Stomach (tissue), 4 donors: ENCODE results near the gene PPP1R10.
A peak's percentile ranks its signal among the peaks of the same experiment; 100 is the strongest.

Source experiments
- POLR2A ChIP-seq, 4 donors: fragments of 450-650 bp; IDR thresholded peaks; one replicate each; pipeline ENCODE4 v1.6.1; 2016; ENCODE audit warnings: antibody characterized with exemption in 4 of 4, control low read depth in 2 of 4, mild to moderate bottlenecking in 1 of 4, moderate library complexity in 1 of 4
- POLR2AphosphoS5 ChIP-seq, 3 donors: sonication (generic); formaldehyde crosslinking; IDR thresholded peaks; one replicate each; pipeline ENCODE4 v1.6.1; 2016; ENCODE audit warnings: antibody characterized with exemption in 3 of 3
- TF ChIP-seq, protein P1 (sequence below), 7 experiments: fragments of 450-650 bp in 4 of 7; fragments of 200-600 bp in 3 of 7; sonication (generic) in 3 of 7; IDR thresholded peaks; one replicate each; pipeline ENCODE4 v1.5.1; 2016 to 2019; ENCODE audit warnings: antibody characterized with exemption in 7 of 7, control low read depth in 2 of 7, mild to moderate bottlenecking in 1 of 7

DNA sequence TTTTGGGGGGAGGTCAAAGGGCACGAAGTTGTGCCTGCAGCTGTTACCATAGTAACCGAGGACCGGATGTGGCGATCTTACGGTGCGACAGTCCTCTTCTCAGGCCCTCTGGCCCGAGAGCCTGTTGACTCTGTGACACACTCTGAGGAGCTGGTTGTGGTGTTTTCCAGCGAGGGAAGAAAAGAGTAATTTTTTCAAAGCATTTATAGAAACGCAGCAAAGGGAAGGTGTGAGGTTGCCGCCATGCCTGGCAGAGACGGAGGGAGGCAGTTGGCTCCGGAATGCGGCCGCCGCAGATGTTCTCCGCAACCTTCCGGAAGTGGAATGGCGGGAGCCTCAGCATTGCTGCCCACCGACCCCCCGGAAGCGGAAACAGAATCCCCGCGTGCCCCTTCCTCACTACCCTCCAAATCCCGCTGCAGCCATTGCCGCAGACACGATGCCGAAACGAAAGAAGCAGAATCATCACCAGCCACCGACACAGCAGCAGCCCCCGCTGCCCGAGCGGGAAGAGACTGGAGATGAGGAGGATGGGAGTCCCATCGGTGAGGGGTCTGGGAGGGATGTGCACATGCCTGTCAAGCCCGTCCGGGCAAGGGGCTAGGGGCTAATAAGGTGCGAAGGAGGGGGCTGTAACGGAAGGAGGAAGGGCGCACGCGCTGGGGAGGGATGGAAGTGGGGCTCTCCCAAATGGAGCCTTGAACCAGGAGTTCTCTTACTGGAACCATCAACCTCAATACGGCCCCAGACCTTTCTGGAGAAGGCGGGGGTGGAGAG lies 59.9 kb downstream of the PPP1R10 start, which contains the start of gene PRR3:
- TF ChIP-seq, protein P1, sequence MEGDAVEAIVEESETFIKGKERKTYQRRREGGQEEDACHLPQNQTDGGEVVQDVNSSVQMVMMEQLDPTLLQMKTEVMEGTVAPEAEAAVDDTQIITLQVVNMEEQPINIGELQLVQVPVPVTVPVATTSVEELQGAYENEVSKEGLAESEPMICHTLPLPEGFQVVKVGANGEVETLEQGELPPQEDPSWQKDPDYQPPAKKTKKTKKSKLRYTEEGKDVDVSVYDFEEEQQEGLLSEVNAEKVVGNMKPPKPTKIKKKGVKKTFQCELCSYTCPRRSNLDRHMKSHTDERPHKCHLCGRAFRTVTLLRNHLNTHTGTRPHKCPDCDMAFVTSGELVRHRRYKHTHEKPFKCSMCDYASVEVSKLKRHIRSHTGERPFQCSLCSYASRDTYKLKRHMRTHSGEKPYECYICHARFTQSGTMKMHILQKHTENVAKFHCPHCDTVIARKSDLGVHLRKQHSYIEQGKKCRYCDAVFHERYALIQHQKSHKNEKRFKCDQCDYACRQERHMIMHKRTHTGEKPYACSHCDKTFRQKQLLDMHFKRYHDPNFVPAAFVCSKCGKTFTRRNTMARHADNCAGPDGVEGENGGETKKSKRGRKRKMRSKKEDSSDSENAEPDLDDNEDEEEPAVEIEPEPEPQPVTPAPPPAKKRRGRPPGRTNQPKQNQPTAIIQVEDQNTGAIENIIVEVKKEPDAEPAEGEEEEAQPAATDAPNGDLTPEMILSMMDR (IDR thresholded peaks at IDR 0.05) = no peak
- TF ChIP-seq POLR2AphosphoS5 (IDR thresholded peaks at IDR 0.05) = peak in 2 of 3 donors; percentile 67 to 75
- TF ChIP-seq POLR2A (IDR thresholded peaks at IDR 0.05) = peak in 1 of 4 donors; percentile 39
